ENCODE measurements around the gene ABHD3.

DNA sequence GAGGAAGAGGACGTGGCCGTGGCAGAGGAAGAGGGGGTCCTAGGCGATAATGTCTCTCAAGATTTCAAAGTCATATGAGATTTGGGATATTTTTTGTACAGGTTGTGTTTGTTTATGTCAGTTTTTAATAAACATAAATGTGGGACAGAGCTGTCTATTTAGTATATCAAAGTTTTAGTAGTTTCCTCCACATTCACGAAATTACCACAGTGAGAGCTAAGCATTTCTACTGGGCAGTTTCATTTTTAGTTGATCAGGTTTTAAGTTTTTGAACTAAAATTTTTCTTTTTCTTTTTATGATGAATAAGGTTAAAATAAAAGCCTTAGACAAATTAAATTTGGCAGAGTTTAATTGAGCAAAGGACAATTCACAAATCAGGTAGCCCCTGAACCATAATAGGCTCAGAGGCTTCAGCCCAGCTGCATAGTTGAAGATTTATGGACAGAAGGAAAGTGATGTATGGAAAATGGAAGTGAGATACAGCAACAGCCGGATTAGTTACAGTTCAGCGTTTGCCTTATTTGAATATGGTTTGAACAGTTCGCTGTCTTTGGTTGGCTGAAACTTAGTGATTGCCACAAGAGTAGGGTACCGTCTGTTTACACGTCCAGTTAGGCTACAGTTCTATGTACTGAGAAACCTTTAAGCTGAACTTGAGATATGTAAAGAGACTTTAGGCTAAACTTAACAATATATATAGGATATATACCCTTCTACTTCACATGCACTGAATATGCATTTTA, 75.3 kb downstream of the ABHD3 start:
- no peak for TF ChIP-seq GATA2 (IDR thresholded peaks at IDR 0.05; ENCODE audit: low read depth, low read length)
- TF ChIP-seq GATA3 (IDR thresholded peaks at IDR 0.05; ENCODE audit: low read depth, low read length) = no peak

Data from SH-SY5Y (cell line).